Heart left ventricle (tissue), 13 donors: ENCODE results near the gene LPCAT1.

Experiments used
- CTCF ChIP-seq, 12 donors: fragments of 200-600 bp; sonication (generic) in 4 of 12; IDR thresholded peaks; one replicate each; pipeline versions ENCODE4 v1.5.0 to v1.8.0; 2018 to 2022; ENCODE audit warnings: antibody characterized with exemption in 12 of 12, mild to moderate bottlenecking in 5 of 12
- POLR2A ChIP-seq, 2 donors: fragments of 450-650 bp; IDR thresholded peaks; one replicate each; pipeline ENCODE4 v1.6.1; 2017; ENCODE audit warnings: antibody characterized with exemption in 2 of 2, mild to moderate bottlenecking in 2 of 2, moderate library complexity in 2 of 2
- donor health status: ischemic (EF 13 %, LVEDD 7.1; RV severe dilation, severe dysfunction).
- donor health status: DM: no; HTN: yes; CAD: no.
- donor health status: DM: no; HTN: no; CAD: no.
- donor health status: ischemic (EF 25% LVEDD 6.9; RV normal size, moderate dysfunction).
- donor health status: ischemic (EF 25% LVEDD 5.7; RV mildly dilated, moderate dysfunction).
- donor health status: ischemic (EF 35%, LVEDD 5.7; RV mildly dilated, moderate dysfunction).
- donor health status: nonischemic (EF 11% LVEDD 7.7; RV severe dilation, severe dysfunction).
- donor health status: DM: yes; HTN: yes; CAD: no.
- donor health status: PGD.
- donor health status: ischemic (EF 29% LVEDD 5.4; RV normal size, mild dysfunction).
- donor health status: nonischemic (EF 23%, LVEDD 6.1; RV moderate dilation, normal function).

GRCh38 chr5:1462358-1462757 is 61.4 kb downstream of the LPCAT1 start:
- TF ChIP-seq POLR2A (IDR thresholded peaks at IDR 0.05) (no peak), CTCF (IDR thresholded peaks at IDR 0.05) (no peak)
